ENCODE measurements around the gene PARL. TPM values are rescaled to one million over a fixed set of nuclear protein-coding genes. Genes with fewer than 3 reads are reported as not detected.

Gene PARL
- total RNA-seq, 1 experiment from 2014 or later, result 73.7 TPM

DNA sequence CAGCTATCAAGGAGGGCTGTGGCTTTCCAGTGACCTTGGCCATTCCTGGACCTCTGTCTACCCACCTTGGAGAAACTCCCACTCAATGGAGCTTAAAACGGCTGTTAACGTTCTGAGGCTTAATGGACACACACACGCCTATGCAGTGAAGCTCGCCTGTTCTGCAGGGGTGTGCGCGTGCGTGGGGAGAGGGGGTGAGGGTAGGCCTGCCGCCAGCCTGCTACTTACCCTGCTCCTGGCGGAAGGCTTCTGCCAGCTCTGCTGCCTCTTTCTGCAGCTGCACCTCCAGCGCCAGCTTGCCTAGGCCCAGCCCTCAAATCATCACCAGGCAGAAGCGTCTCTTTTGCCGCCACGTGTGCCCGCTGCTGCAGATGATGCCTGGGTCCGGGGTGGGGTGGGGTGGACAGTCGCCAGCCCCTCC is 23.2 kb upstream of the PARL start:
- no TSS peak for BruUV-seq (replicated peaks)
- Histone ChIP-seq H3K27me3 (replicated peaks; ENCODE audit: insufficient read depth, low read depth, low read length, poor library complexity) (no peaks in the 10 kb centered on the region), H3K36me3 (ENCODE audit: insufficient read depth, low read length, poor library complexity, severe bottlenecking) (no peaks in the 10 kb centered on the region), H3K4me1 (ENCODE audit: insufficient read depth, low read length, poor library complexity, severe bottlenecking) (no peaks in the 10 kb centered on the region), H3K9me3 (ENCODE audit: low read depth, low read length, poor library complexity, severe bottlenecking) (no peaks in the 10 kb centered on the region), H3K27ac (ENCODE audit: low read depth, low read length, poor library complexity, severe bottlenecking) (no peak overlapping the region), H3K4me3 (ENCODE audit: low read depth, low read length, poor library complexity, severe bottlenecking) (no peak overlapping the region)
- no peak for DNase-seq (ENCODE audit: low spot score)
- ChIA-PET POLR2A (ENCODE audit: low non-redundant PET) (no interaction called here), CTCF (no interaction called here)
- TF ChIP-seq, protein P1, sequence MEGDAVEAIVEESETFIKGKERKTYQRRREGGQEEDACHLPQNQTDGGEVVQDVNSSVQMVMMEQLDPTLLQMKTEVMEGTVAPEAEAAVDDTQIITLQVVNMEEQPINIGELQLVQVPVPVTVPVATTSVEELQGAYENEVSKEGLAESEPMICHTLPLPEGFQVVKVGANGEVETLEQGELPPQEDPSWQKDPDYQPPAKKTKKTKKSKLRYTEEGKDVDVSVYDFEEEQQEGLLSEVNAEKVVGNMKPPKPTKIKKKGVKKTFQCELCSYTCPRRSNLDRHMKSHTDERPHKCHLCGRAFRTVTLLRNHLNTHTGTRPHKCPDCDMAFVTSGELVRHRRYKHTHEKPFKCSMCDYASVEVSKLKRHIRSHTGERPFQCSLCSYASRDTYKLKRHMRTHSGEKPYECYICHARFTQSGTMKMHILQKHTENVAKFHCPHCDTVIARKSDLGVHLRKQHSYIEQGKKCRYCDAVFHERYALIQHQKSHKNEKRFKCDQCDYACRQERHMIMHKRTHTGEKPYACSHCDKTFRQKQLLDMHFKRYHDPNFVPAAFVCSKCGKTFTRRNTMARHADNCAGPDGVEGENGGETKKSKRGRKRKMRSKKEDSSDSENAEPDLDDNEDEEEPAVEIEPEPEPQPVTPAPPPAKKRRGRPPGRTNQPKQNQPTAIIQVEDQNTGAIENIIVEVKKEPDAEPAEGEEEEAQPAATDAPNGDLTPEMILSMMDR (conservative IDR thresholded peaks at IDR 0.05; ENCODE audit: low read depth, low read length), result no peak
- TF ChIP-seq EZH2 (IDR thresholded peaks at IDR 0.05; ENCODE audit: borderline replicate concordance, low read depth, low read length, poor library complexity, severe bottlenecking), result no peak
- intact Hi-C loops (cut with micrococcal nuclease; ENCODE audit: unreplicated experiment), result no loop called here

DNA sequence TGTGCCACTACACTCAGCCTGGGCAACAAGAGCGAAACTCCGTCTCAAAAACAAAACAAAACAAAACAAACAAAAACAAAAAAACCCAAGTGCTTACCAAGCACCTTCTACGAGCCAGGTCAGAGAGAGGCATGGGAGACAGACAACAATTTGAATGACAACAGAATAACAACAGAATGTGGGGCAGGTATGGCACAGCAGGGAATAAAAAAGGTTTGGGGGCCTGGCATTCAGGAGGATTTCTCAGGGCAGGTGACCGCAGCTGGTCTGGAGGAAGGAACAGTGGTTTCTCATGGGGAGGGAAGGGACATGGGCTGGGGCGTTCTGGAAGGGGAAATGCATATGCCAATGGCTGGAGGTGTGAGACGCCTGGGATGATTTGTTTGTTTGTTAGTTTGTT is 22.5 kb upstream of the PARL start:
- intact Hi-C loops (cut with micrococcal nuclease; ENCODE audit: unreplicated experiment), result no loop called here
- TF ChIP-seq EZH2 (IDR thresholded peaks at IDR 0.05; ENCODE audit: borderline replicate concordance, low read depth, low read length, poor library complexity, severe bottlenecking), result no peak
- TF ChIP-seq, protein P1 (conservative IDR thresholded peaks at IDR 0.05; ENCODE audit: low read depth, low read length), result no peak
- Histone ChIP-seq H3K36me3 (ENCODE audit: insufficient read depth, low read length, poor library complexity, severe bottlenecking) (no peaks in the 10 kb centered on the region), H3K27me3 (replicated peaks; ENCODE audit: insufficient read depth, low read depth, low read length, poor library complexity) (no peaks in the 10 kb centered on the region), H3K4me1 (ENCODE audit: insufficient read depth, low read length, poor library complexity, severe bottlenecking) (no peaks in the 10 kb centered on the region), H3K9me3 (ENCODE audit: low read depth, low read length, poor library complexity, severe bottlenecking) (no peaks in the 10 kb centered on the region), H3K27ac (ENCODE audit: low read depth, low read length, poor library complexity, severe bottlenecking) (no peak overlapping the region), H3K4me3 (ENCODE audit: low read depth, low read length, poor library complexity, severe bottlenecking) (no peak overlapping the region)
- no peak for DNase-seq (ENCODE audit: low spot score)
- POLR2A ChIA-PET (ENCODE audit: low non-redundant PET), result no interaction called here
- CTCF ChIA-PET, result no interaction called here
- BruUV-seq (replicated peaks), result no TSS peak

DNA sequence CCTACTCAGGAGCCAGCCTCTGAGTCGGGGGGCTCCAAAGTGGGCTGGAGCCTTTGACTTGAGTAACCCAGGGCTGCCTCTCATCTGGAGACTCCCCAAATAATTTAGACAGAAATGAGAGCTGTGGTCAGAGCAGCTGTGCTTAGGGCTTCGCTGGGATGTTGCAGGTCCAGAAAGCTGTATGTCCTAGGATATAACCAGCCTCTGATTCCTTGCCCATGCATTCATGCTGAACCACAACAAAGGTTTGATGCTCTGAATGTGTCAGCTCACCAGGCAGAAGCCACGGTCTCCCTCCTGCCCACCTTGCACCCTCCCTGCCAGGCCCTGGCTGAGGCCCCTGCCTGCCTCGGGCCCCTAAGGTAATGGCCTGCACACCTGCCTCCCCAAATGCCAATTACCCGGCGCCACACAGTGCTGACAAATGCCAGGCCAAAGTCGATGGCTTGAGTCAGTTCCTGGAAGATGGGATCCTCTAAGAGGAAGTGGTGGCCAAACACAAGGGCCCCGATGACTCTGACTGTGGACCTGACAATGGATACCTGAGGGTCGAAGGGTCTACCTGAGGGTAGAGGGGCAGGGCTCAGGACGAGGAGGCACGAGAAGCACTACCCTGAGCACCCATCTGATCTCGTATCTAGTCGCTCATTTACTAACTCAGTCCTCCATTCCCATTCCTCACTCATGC is 21.7 kb upstream of the PARL start:
- Histone ChIP-seq H3K27me3 (replicated peaks; ENCODE audit: insufficient read depth, low read depth, low read length, poor library complexity) (no peaks in the 10 kb centered on the region), H3K4me3 (ENCODE audit: low read depth, low read length, poor library complexity, severe bottlenecking) (no peak overlapping the region), H3K36me3 (ENCODE audit: insufficient read depth, low read length, poor library complexity, severe bottlenecking) (no peaks in the 10 kb centered on the region), H3K4me1 (ENCODE audit: insufficient read depth, low read length, poor library complexity, severe bottlenecking) (no peaks in the 10 kb centered on the region), H3K27ac (ENCODE audit: low read depth, low read length, poor library complexity, severe bottlenecking) (no peak overlapping the region), H3K9me3 (ENCODE audit: low read depth, low read length, poor library complexity, severe bottlenecking) (no peaks in the 10 kb centered on the region)
- CTCF ChIA-PET, result no interaction called here
- POLR2A ChIA-PET (ENCODE audit: low non-redundant PET), result no interaction called here
- no TSS peak for BruUV-seq (replicated peaks)
- intact Hi-C loops (cut with micrococcal nuclease; ENCODE audit: unreplicated experiment), result no loop called here
- no peak for DNase-seq (ENCODE audit: low spot score)
- TF ChIP-seq, protein P1 (conservative IDR thresholded peaks at IDR 0.05; ENCODE audit: low read depth, low read length), result no peak
- no peak for TF ChIP-seq EZH2 (IDR thresholded peaks at IDR 0.05; ENCODE audit: borderline replicate concordance, low read depth, low read length, poor library complexity, severe bottlenecking)
